ENCODE data around the gene ALG3. TPM values are rescaled to one million over a fixed set of nuclear protein-coding genes. Genes with fewer than 3 reads are reported as not detected.

ALG3 gene
- total RNA-seq, 1 experiment from 2014 or later: 62.2 TPM

GRCh38 chr3:184228376-184229137 is 20.2 kb downstream of the ALG3 start:
- Mint-ChIP-seq H3K27me3 (ENCODE audit: low read depth) (peaks cover 76% of the 10 kb centered on the region), H3K4me1 (peaks cover 2 to 6% of the 10 kb centered on the region in 2 experiments), H3K27ac (no peak overlapping the region), H3K4me3 (peak overlapping the region; percentile 57 to 77), H3K9me3 (no peaks in the 10 kb centered on the region), H3K36me3 (ENCODE audit: insufficient read depth in 1 of 3, low read depth in 3 of 3) (no peaks in the 10 kb centered on the region)
- Histone ChIP-seq H2BK15ac (ENCODE audit: low read depth, low read length) (no peak overlapping the region), H3K18ac (ENCODE audit: insufficient read length, low read depth, low read length) (no peak overlapping the region), H3K79me2 (ENCODE audit: insufficient read depth, low read length) (no peaks in the 10 kb centered on the region), H3K9me3 (ENCODE audit: control insufficient read depth, low read depth, low read length) (no peaks in the 10 kb centered on the region), H2BK20ac (ENCODE audit: low read depth, low read length, poor library complexity, severe bottlenecking) (no peak overlapping the region), H4K5ac (ENCODE audit: insufficient read length, low read depth, low read length) (no peak overlapping the region), H3K4me1 (ENCODE audit: insufficient read depth, low read length) (no peaks in the 10 kb centered on the region), H2AK5ac (ENCODE audit: insufficient read length, low read length) (no peak overlapping the region), H4K8ac (replicated peaks; ENCODE audit: insufficient read length, low read depth, low read length) (no peak overlapping the region), H3T11ph (ENCODE audit: low read length) (no peak overlapping the region), H3K14ac (ENCODE audit: insufficient read depth, low read length) (no peak overlapping the region), H3K4ac (ENCODE audit: low read depth, low read length) (no peak overlapping the region), H3K79me1 (ENCODE audit: insufficient read depth, low read depth, low read length, poor library complexity, severe bottlenecking) (no peaks in the 10 kb centered on the region), H3K27ac (ENCODE audit: insufficient read length, low read depth, low read length) (no peak overlapping the region), H4K91ac (ENCODE audit: insufficient read length, low read depth, low read length) (no peak overlapping the region), H2BK12ac (ENCODE audit: insufficient read length, low read depth, low read length) (no peak overlapping the region), H3K23ac (ENCODE audit: insufficient read length, low read depth, low read length) (no peak overlapping the region), H3K23me2 (ENCODE audit: insufficient read length, low read depth, low read length, poor library complexity, severe bottlenecking) (peaks cover 15% of the 10 kb centered on the region), H4K20me1 (ENCODE audit: control insufficient read depth, insufficient read depth, insufficient read length) (no peaks in the 10 kb centered on the region), H2BK120ac (ENCODE audit: low read depth, low read length, poor library complexity, severe bottlenecking) (no peak overlapping the region), H3K56ac (ENCODE audit: insufficient read length, low read depth, low read length) (no peak overlapping the region), H3K4me2 (ENCODE audit: insufficient read depth, insufficient read length, low read length) (peak overlapping the region; percentile 65), H3K9ac (ENCODE audit: extremely low read depth, insufficient read length, low read length) (no peak overlapping the region), H2AFZ (ENCODE audit: low read length) (no peak overlapping the region), H2BK5ac (ENCODE audit: insufficient read length, low read length) (no peak overlapping the region), H3K27me3 (ENCODE audit: insufficient read depth, low read length) (peaks cover 37% of the 10 kb centered on the region)
- WGBS (ENCODE audit: extremely low coverage, insufficient read length, low lambda C conversion rate): no CpG with 5 or more reads among the region's 12 CpGs
- DNase-seq: no peak
- TF ChIP-seq CTCF (conservative IDR thresholded peaks at IDR 0.05): no peak
